ENCODE data around the gene VSIG10L2.

DNA sequence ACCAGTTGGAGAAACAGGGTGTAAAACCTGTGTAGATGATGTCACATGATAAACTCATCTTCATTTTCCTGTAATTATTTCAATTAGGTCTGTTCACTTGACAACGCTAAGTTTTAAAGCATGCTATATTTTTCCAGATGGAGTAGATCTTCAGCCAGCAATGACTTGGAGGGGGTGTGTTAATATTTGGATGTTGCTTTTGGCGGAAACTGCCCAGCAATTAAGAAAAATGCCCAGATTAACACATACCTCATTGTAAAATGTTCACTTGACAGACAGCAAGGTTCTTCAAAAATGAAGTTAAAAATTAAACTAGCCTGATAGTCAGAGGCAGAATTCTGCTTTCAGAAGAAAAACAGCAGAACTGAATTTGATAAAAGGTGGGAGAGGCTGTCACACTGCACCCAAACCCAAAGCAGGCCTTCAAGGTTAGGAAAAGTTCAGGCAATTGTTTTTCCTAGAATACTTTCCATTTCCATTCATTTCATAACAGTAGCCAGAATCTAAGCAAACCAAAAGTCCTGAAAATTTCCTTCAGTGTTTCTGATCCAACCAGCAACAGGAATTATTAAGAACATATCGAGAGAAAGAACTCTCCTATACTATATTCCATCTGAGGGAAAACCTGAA lies 33.0 kb downstream of the VSIG10L2 start:
- no peak for TF ChIP-seq FOSL1 (IDR thresholded peaks at IDR 0.05; ENCODE audit: low read depth)
- TF ChIP-seq, protein P1, sequence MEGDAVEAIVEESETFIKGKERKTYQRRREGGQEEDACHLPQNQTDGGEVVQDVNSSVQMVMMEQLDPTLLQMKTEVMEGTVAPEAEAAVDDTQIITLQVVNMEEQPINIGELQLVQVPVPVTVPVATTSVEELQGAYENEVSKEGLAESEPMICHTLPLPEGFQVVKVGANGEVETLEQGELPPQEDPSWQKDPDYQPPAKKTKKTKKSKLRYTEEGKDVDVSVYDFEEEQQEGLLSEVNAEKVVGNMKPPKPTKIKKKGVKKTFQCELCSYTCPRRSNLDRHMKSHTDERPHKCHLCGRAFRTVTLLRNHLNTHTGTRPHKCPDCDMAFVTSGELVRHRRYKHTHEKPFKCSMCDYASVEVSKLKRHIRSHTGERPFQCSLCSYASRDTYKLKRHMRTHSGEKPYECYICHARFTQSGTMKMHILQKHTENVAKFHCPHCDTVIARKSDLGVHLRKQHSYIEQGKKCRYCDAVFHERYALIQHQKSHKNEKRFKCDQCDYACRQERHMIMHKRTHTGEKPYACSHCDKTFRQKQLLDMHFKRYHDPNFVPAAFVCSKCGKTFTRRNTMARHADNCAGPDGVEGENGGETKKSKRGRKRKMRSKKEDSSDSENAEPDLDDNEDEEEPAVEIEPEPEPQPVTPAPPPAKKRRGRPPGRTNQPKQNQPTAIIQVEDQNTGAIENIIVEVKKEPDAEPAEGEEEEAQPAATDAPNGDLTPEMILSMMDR (IDR thresholded peaks at IDR 0.05 in 2 of 3, conservative IDR thresholded peaks at IDR 0.05 in 1 of 3; ENCODE audit: borderline replicate concordance in 1 of 3, insufficient read depth in 1 of 3, low read depth in 2 of 3, low read length in 2 of 3) = no peak
